HPDE6-E6E7 (cell line): ENCODE measurements around the gene EXOC3L1.

Experiments used
- DNase-seq: peaks from one replicate; pipeline ENCODE4 v3.0.0; 2011; ENCODE audit warnings: missing footprints; ENCODE audit errors: extremely low spot score

Gene EXOC3L1

GRCh38 chr16:67147437-67148140 lies 42.3 kb downstream of the EXOC3L1 start:
- DNase-seq, result no peak

DNA sequence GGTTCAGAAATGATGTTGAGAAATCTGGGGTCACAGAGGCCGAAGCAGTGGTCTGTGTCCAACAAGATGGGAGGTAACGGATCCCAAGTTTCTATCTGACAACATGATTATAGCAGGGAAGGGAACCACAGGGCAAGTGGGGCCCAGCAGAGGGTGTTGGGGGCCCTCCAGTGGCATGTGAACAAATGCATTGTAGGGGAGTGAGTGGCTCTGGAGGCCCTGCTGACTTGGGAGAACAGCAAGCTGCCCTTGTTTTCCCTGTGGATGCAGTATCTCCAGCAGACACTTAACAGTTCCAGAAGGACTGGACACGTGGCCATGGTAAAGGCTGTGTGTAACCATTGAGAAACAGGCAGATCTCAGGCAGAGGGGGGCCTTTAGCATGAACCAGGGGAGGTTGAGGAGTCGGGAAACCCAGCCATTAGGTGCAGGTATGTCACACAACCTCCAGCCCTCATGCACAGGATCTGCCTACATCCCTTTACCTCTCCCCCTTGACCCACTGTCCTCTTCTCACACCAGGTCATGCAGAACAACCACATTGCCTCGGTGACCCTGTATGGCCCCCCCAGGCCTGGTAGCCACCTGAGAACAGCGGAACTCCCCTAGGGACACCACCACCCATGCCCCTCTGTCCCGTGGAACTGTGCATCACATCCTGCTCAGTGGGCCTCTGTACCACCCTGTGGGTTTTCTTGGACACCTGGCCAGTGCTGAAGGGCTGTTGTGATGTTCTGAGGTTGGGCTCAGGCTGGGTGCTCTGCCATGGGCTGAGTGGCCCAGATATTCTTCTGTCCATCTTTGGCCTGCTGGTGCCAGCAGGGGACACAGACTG lies 43.2 kb downstream of the EXOC3L1 start:
- no peak for DNase-seq

GRCh38 chr16:67145746-67146145 lies 44.2 kb downstream of the EXOC3L1 start:
- no peak for DNase-seq

- DNase-seq, result no peak
Measured at GRCh38 chr16:67144943-67145342, 45.0 kb downstream of the EXOC3L1 start.

GRCh38 chr16:67142342-67142741 lies 47.6 kb downstream of the EXOC3L1 start:
- DNase-seq, result no peak

GRCh38 chr16:67141391-67141790 lies 48.5 kb downstream of the EXOC3L1 start:
- no peak for DNase-seq

GRCh38 chr16:67137605-67138004 lies 52.3 kb downstream of the EXOC3L1 start:
- no peak for DNase-seq
